ENCODE results near the gene PVALEF.
A peak's percentile ranks its signal among the peaks of the same experiment; 100 is the strongest.

PVALEF gene

GRCh38 chr17:81128774-81129173 is 36.5 kb upstream of the PVALEF start:
- DNase-seq (ENCODE audit: low read depth in 2 of 2) = no peak

- DNase-seq (ENCODE audit: low read depth in 2 of 2) = no peak
Measured at GRCh38 chr17:81129289-81129688, 36.0 kb upstream of the PVALEF start.

- DNase-seq (ENCODE audit: low read depth in 2 of 2) = no peak
Measured at GRCh38 chr17:81129711-81130367, 35.5 kb upstream of the PVALEF start.

GRCh38 chr17:81130385-81131361 is 34.6 kb upstream of the PVALEF start:
- DNase-seq (ENCODE audit: low read depth in 2 of 2) = no peak

GRCh38 chr17:81131486-81132196 is 33.7 kb upstream of the PVALEF start:
- DNase-seq (ENCODE audit: low read depth in 2 of 2) = no peak

- no peak for DNase-seq (ENCODE audit: low read depth in 2 of 2)
Measured at GRCh38 chr17:81132197-81132540, 33.1 kb upstream of the PVALEF start.

- DNase-seq (ENCODE audit: low read depth in 2 of 2) = no peak
Measured at GRCh38 chr17:81132770-81133723, 32.3 kb upstream of the PVALEF start.

- no peak for DNase-seq (ENCODE audit: low read depth in 2 of 2)
Measured at GRCh38 chr17:81134064-81134781, 31.1 kb upstream of the PVALEF start.

GRCh38 chr17:81135505-81136278 is 29.6 kb upstream of the PVALEF start:
- no peak for DNase-seq (ENCODE audit: low read depth in 2 of 2)

GRCh38 chr17:81136366-81136765 is 28.9 kb upstream of the PVALEF start:
- DNase-seq (ENCODE audit: low read depth in 2 of 2) = no peak

GRCh38 chr17:81137248-81137647 is 28.1 kb upstream of the PVALEF start:
- DNase-seq (ENCODE audit: low read depth in 2 of 2) = no peak

- DNase-seq (ENCODE audit: low read depth in 2 of 2) = no peak
Measured at GRCh38 chr17:81138083-81138482, 27.2 kb upstream of the PVALEF start.

- DNase-seq (ENCODE audit: low read depth in 2 of 2) = no peak
Measured at GRCh38 chr17:81138500-81138899, 26.8 kb upstream of the PVALEF start.

GRCh38 chr17:81139428-81139827 is 25.9 kb upstream of the PVALEF start:
- DNase-seq (ENCODE audit: low read depth in 2 of 2) = no peak

- no peak for DNase-seq (ENCODE audit: low read depth in 2 of 2)
Measured at GRCh38 chr17:81140018-81140417, 25.3 kb upstream of the PVALEF start.

- no peak for DNase-seq (ENCODE audit: low read depth in 2 of 2)
Measured at GRCh38 chr17:81140695-81141094, 24.6 kb upstream of the PVALEF start.

- DNase-seq (ENCODE audit: low read depth in 2 of 2) = peak in 1 of 2 donors; percentile 17
Measured at GRCh38 chr17:81142301-81143199, 22.8 kb upstream of the PVALEF start.

- DNase-seq (ENCODE audit: low read depth in 2 of 2) = no peak
Measured at GRCh38 chr17:81143200-81143527, 22.1 kb upstream of the PVALEF start.
